Dendritic cell treated with granulocyte-macrophage colony-stimulating factor and Interleukin-4, amounts not matched to agents 40 ng/mL and 50 ng/mL, for 4 days (primary cell): ENCODE results near the gene REXO4.

Experiments
- H3K27ac Mint-ChIP-seq: one replicate; pipeline ENCODE4 v1.8.0; 2022; ENCODE audit warnings: mild to moderate bottlenecking, mixed read lengths
- H3K27me3 Mint-ChIP-seq: one replicate; pipeline ENCODE4 v1.8.0; 2022; ENCODE audit warnings: mild to moderate bottlenecking, mixed read lengths
- H3K36me3 Mint-ChIP-seq: one replicate; pipeline ENCODE4 v1.8.0; 2022; ENCODE audit warnings: low read depth, mixed read lengths
- H3K4me1 Mint-ChIP-seq: one replicate; pipeline ENCODE4 v1.8.0; 2022; ENCODE audit warnings: low read depth, mixed read lengths
- H3K4me3 Mint-ChIP-seq: one replicate; pipeline ENCODE4 v1.8.0; 2022; ENCODE audit warnings: mild to moderate bottlenecking, moderate library complexity, mixed read lengths
- H3K9me3 Mint-ChIP-seq: one replicate; pipeline ENCODE4 v1.8.0; 2022; ENCODE audit warnings: mixed read lengths
- intact Hi-C: fragments of 100-400 bp; cut with micrococcal nuclease; formaldehyde crosslinking; loops from one replicate; pipeline ENCODE4 v1.15.0; 2022

The REXO4 gene

GRCh38 chr9:133369422-133369821, 48.4 kb downstream of the REXO4 start:
- Mint-ChIP-seq H3K4me3 (no peak overlapping the region), H3K27ac (no peak overlapping the region), H3K9me3 (no peaks in the 10 kb centered on the region), H3K4me1 (peaks cover 63% of the 10 kb centered on the region), H3K36me3 (peaks cover 92% of the 10 kb centered on the region), H3K27me3 (no peaks in the 10 kb centered on the region)
- intact Hi-C loops = no loop called here

- no peak overlapping the region for H3K27ac Mint-ChIP-seq
- H3K9me3 Mint-ChIP-seq = no peaks in the 10 kb centered on the region
- intact Hi-C loops = no loop called here
- peaks cover 100% of the 10 kb centered on the region for H3K36me3 Mint-ChIP-seq
- peaks cover 53% of the 10 kb centered on the region for H3K4me1 Mint-ChIP-seq
- no peak overlapping the region for H3K4me3 Mint-ChIP-seq
- no peaks in the 10 kb centered on the region for H3K27me3 Mint-ChIP-seq
Measured at GRCh38 chr9:133368249-133368881, 49.4 kb downstream of the REXO4 start.

GRCh38 chr9:133367778-133368177, 50.0 kb downstream of the REXO4 start:
- H3K27ac Mint-ChIP-seq = no peak overlapping the region
- intact Hi-C loops = no loop called here
- H3K4me1 Mint-ChIP-seq = peaks cover 47% of the 10 kb centered on the region
- H3K36me3 Mint-ChIP-seq = peaks cover 100% of the 10 kb centered on the region
- no peaks in the 10 kb centered on the region for H3K27me3 Mint-ChIP-seq
- H3K4me3 Mint-ChIP-seq = no peak overlapping the region
- no peaks in the 10 kb centered on the region for H3K9me3 Mint-ChIP-seq

GRCh38 chr9:133367221-133367620, 50.6 kb downstream of the REXO4 start:
- no peak overlapping the region for H3K27ac Mint-ChIP-seq

GRCh38 chr9:133366435-133366834, 51.4 kb downstream of the REXO4 start:
- intact Hi-C loops = no loop called here
- no peak overlapping the region for H3K27ac Mint-ChIP-seq
- no peak overlapping the region for H3K4me3 Mint-ChIP-seq
- peaks cover 34% of the 10 kb centered on the region for H3K4me1 Mint-ChIP-seq
- H3K27me3 Mint-ChIP-seq = no peaks in the 10 kb centered on the region
- H3K9me3 Mint-ChIP-seq = no peaks in the 10 kb centered on the region
- peaks cover 100% of the 10 kb centered on the region for H3K36me3 Mint-ChIP-seq

More at GRCh38 chr9:133367221-133367620, 50.6 kb downstream of the REXO4 start:
- H3K4me1 Mint-ChIP-seq = peaks cover 42% of the 10 kb centered on the region
- intact Hi-C loops = no loop called here
- H3K36me3 Mint-ChIP-seq = peaks cover 100% of the 10 kb centered on the region
- no peaks in the 10 kb centered on the region for H3K9me3 Mint-ChIP-seq
- H3K4me3 Mint-ChIP-seq = no peak overlapping the region
- H3K27me3 Mint-ChIP-seq = no peaks in the 10 kb centered on the region

- Mint-ChIP-seq H3K27me3 (no peaks in the 10 kb centered on the region), H3K9me3 (no peaks in the 10 kb centered on the region), H3K4me3 (no peak overlapping the region), H3K36me3 (peaks cover 99% of the 10 kb centered on the region), H3K4me1 (peaks cover 17% of the 10 kb centered on the region), H3K27ac (no peak overlapping the region)
- intact Hi-C loops = no loop called here
Measured at GRCh38 chr9:133362359-133363044, 55.3 kb downstream of the REXO4 start.

- Mint-ChIP-seq H3K27ac (no peak overlapping the region), H3K4me3 (no peak overlapping the region), H3K9me3 (no peaks in the 10 kb centered on the region), H3K4me1 (peaks cover 24% of the 10 kb centered on the region), H3K27me3 (no peaks in the 10 kb centered on the region), H3K36me3 (peaks cover 90% of the 10 kb centered on the region)
- intact Hi-C loops = no loop called here
Measured at GRCh38 chr9:133361507-133362092, 56.2 kb downstream of the REXO4 start.

GRCh38 chr9:133360400-133361393, 57.1 kb downstream of the REXO4 start:
- intact Hi-C loops = no loop called here
- Mint-ChIP-seq H3K27ac (no peak overlapping the region), H3K36me3 (peaks cover 81% of the 10 kb centered on the region), H3K4me1 (peaks cover 24% of the 10 kb centered on the region), H3K4me3 (no peak overlapping the region), H3K27me3 (no peaks in the 10 kb centered on the region), H3K9me3 (no peaks in the 10 kb centered on the region)

GRCh38 chr9:133359399-133360175, 58.2 kb downstream of the REXO4 start:
- H3K36me3 Mint-ChIP-seq = peaks cover 70% of the 10 kb centered on the region
- H3K9me3 Mint-ChIP-seq = no peaks in the 10 kb centered on the region
- H3K4me1 Mint-ChIP-seq = peaks cover 29% of the 10 kb centered on the region
- no peak overlapping the region for H3K4me3 Mint-ChIP-seq
- no peaks in the 10 kb centered on the region for H3K27me3 Mint-ChIP-seq
- no peak overlapping the region for H3K27ac Mint-ChIP-seq
- intact Hi-C loops = loop anchor here (5.0 to 10.0 kb wide), 2 partner anchors 118 to 175 kb away; partner anchors contain the start of gene SLC2A6

- H3K4me1 Mint-ChIP-seq = peaks cover 35% of the 10 kb centered on the region
- intact Hi-C loops = loop anchor here (5.0 to 10.0 kb wide), 2 partner anchors 120 to 173 kb away; partner anchors contain the start of gene SLC2A6
Measured at GRCh38 chr9:133357656-133358055, 60.2 kb downstream of the REXO4 start.

GRCh38 chr9:133356391-133357091, 61.3 kb downstream of the REXO4 start, which contains the start of the genes SURF1 and SURF2:
Gene SURF1 (minus strand): TSS chr9:133356487. CDS start chr9:133356453, 34 bp downstream.
Gene SURF2 (plus strand): TSS chr9:133356550. CDS start chr9:133356593, 43 bp downstream.
- H3K36me3 Mint-ChIP-seq = peaks cover 66% of the 10 kb centered on the region
- intact Hi-C loops = loop anchor here (1.0 to 10.0 kb wide), 3 partner anchors 8 to 172 kb away; partner anchors contain the start of genes MED22, RPL7A and SLC2A6
- H3K27me3 Mint-ChIP-seq = no peaks in the 10 kb centered on the region
- peaks cover 35% of the 10 kb centered on the region for H3K4me1 Mint-ChIP-seq
- H3K9me3 Mint-ChIP-seq = no peaks in the 10 kb centered on the region
- H3K27ac Mint-ChIP-seq = peak within 1 kb of the TSS; percentile 79
- H3K4me3 Mint-ChIP-seq = peak within 1 kb of the TSS; percentile 90

More at GRCh38 chr9:133357656-133358055, 60.2 kb downstream of the REXO4 start:
- Mint-ChIP-seq H3K4me3 (peak overlapping the region; percentile 90), H3K9me3 (no peaks in the 10 kb centered on the region), H3K27me3 (no peaks in the 10 kb centered on the region), H3K27ac (no peak overlapping the region), H3K36me3 (peaks cover 66% of the 10 kb centered on the region)
